Measurements from ENCODE around the gene TGFBR3L. TPM values are rescaled to one million over a fixed set of nuclear protein-coding genes. Genes with fewer than 3 reads are reported as not detected.
A peak's percentile ranks its signal among the peaks of the same experiment; 100 is the strongest.

TGFBR3L gene
- total RNA-seq (2014; rRNA removed; shearing (Covaris generic)): 6.0 and 10.9 TPM in 2 replicates
- polyA plus RNA-seq (2014; cell fraction: nucleus; rRNA removed): 13.9 and 53.8 TPM in 2 replicates

- no peak for DNase-seq (ENCODE audit: extremely low read depth, low read depth)
Measured at GRCh38 chr19:7914598-7915045, at the start of gene TGFBR3L. TGFBR3L (plus strand) TSS chr19:7914830.

GRCh38 chr19:7865262-7865911 is 49.2 kb upstream of the TGFBR3L start:
- no peak for DNase-seq (ENCODE audit: extremely low read depth, low read depth)

- DNase-seq (ENCODE audit: extremely low read depth, low read depth): no peak
Measured at GRCh38 chr19:7866399-7867091, 48.1 kb upstream of the TGFBR3L start.

GRCh38 chr19:7867092-7867844 is 47.4 kb upstream of the TGFBR3L start:
- no peak for DNase-seq (ENCODE audit: extremely low read depth, low read depth)

GRCh38 chr19:7868326-7868670 is 46.3 kb upstream of the TGFBR3L start:
- no peak for DNase-seq (ENCODE audit: extremely low read depth, low read depth)

GRCh38 chr19:7868671-7869452 is 45.8 kb upstream of the TGFBR3L start:
- peak; percentile 78 for DNase-seq (ENCODE audit: extremely low read depth, low read depth)

- peak; percentile 57 for DNase-seq (ENCODE audit: extremely low read depth, low read depth)
Measured at GRCh38 chr19:7869453-7869909, 45.1 kb upstream of the TGFBR3L start.

GRCh38 chr19:7869910-7870511 is 44.6 kb upstream of the TGFBR3L start:
- DNase-seq (ENCODE audit: extremely low read depth, low read depth): peak; percentile 77

- peak; percentile 91 for DNase-seq (ENCODE audit: extremely low read depth, low read depth)
Measured at GRCh38 chr19:7870571-7871436, 43.8 kb upstream of the TGFBR3L start.

- peak; percentile 84 for DNase-seq (ENCODE audit: extremely low read depth, low read depth)
Measured at GRCh38 chr19:7871437-7872305, 43.0 kb upstream of the TGFBR3L start.

GRCh38 chr19:7872306-7873204 is 42.1 kb upstream of the TGFBR3L start:
- no peak for DNase-seq (ENCODE audit: extremely low read depth, low read depth)

GRCh38 chr19:7873304-7874075 is 41.1 kb upstream of the TGFBR3L start:
- no peak for DNase-seq (ENCODE audit: extremely low read depth, low read depth)

- DNase-seq (ENCODE audit: extremely low read depth, low read depth): no peak
Measured at GRCh38 chr19:7874076-7874896, 40.3 kb upstream of the TGFBR3L start, which contains the start of gene PRR36. PRR36 (minus strand) TSS chr19:7874390; CDS start chr19:7873689, 701 bp downstream.

- DNase-seq (ENCODE audit: extremely low read depth, low read depth): no peak
Measured at GRCh38 chr19:7874897-7875273, 39.7 kb upstream of the TGFBR3L start.

- no peak for DNase-seq (ENCODE audit: extremely low read depth, low read depth)
Measured at GRCh38 chr19:7877249-7877836, 37.3 kb upstream of the TGFBR3L start.
